ENCODE results near the gene PDE4D. TPM values are rescaled to one million over a fixed set of nuclear protein-coding genes. Genes with fewer than 3 reads are reported as not detected.

Gene PDE4D
- total RNA-seq, 4 donors from 2014 or later, result 14.7 to 36.3 (median 24.7) TPM

GRCh38 chr5:59586841-59587240 lies 306.7 kb downstream of the PDE4D start:
- Histone ChIP-seq H3K27me3 (no peaks in the 10 kb centered on the region), H3K4me3 (replicated peaks in 1 of 3) (no peak overlapping the region), H3K27ac (no peak overlapping the region), H3K9me3 (no peaks in the 10 kb centered on the region), H3K36me3 (no peaks in the 10 kb centered on the region), H3K4me1 (peaks cover 0 to 8% of the 10 kb centered on the region in 2 donors)
- no peak for TF ChIP-seq POLR2A (IDR thresholded peaks at IDR 0.05)
- TF ChIP-seq, protein P1, sequence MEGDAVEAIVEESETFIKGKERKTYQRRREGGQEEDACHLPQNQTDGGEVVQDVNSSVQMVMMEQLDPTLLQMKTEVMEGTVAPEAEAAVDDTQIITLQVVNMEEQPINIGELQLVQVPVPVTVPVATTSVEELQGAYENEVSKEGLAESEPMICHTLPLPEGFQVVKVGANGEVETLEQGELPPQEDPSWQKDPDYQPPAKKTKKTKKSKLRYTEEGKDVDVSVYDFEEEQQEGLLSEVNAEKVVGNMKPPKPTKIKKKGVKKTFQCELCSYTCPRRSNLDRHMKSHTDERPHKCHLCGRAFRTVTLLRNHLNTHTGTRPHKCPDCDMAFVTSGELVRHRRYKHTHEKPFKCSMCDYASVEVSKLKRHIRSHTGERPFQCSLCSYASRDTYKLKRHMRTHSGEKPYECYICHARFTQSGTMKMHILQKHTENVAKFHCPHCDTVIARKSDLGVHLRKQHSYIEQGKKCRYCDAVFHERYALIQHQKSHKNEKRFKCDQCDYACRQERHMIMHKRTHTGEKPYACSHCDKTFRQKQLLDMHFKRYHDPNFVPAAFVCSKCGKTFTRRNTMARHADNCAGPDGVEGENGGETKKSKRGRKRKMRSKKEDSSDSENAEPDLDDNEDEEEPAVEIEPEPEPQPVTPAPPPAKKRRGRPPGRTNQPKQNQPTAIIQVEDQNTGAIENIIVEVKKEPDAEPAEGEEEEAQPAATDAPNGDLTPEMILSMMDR (IDR thresholded peaks at IDR 0.05), result no peak
- 85 to 89% methylated on average over 5 of the region's 5 CpGs for WGBS, 2 donors
- no peak for DNase-seq
- intact Hi-C loops (cut with DNase I), result no loop called here

GRCh38 chr5:59584858-59585846 lies 308.4 kb downstream of the PDE4D start:
- H3K4me1 ChIP-seq, result peaks cover 0 to 8% of the 10 kb centered on the region in 2 donors
- no peaks in the 10 kb centered on the region for H3K36me3 ChIP-seq
- no peak for TF ChIP-seq POLR2A (IDR thresholded peaks at IDR 0.05)
- TF ChIP-seq, protein P1 (IDR thresholded peaks at IDR 0.05), result no peak
- H3K27ac ChIP-seq, result no peak overlapping the region
- no peaks in the 10 kb centered on the region for H3K9me3 ChIP-seq
- intact Hi-C loops (cut with DNase I), result no loop called here
- 85 to 86% methylated on average over 6 of the region's 6 CpGs for WGBS, 2 donors
- no peaks in the 10 kb centered on the region for H3K27me3 ChIP-seq
- H3K4me3 ChIP-seq (replicated peaks in 1 of 3), result no peak overlapping the region
- DNase-seq, result no peak

GRCh38 chr5:59583810-59584562 lies 309.5 kb downstream of the PDE4D start:
- H3K36me3 ChIP-seq, result no peaks in the 10 kb centered on the region
- intact Hi-C loops (cut with DNase I), result no loop called here
- DNase-seq, result no peak
- H3K27ac ChIP-seq, result no peak overlapping the region
- no peak overlapping the region for H3K4me3 ChIP-seq (replicated peaks in 1 of 3)
- 65 to 76% methylated on average over 8 of the region's 8 CpGs for WGBS, 2 donors
- H3K27me3 ChIP-seq, result no peaks in the 10 kb centered on the region
- H3K4me1 ChIP-seq, result peaks cover 0 to 8% of the 10 kb centered on the region in 2 donors
- TF ChIP-seq POLR2A (IDR thresholded peaks at IDR 0.05), result no peak
- TF ChIP-seq, protein P1 (IDR thresholded peaks at IDR 0.05), result no peak
- no peaks in the 10 kb centered on the region for H3K9me3 ChIP-seq

DNA sequence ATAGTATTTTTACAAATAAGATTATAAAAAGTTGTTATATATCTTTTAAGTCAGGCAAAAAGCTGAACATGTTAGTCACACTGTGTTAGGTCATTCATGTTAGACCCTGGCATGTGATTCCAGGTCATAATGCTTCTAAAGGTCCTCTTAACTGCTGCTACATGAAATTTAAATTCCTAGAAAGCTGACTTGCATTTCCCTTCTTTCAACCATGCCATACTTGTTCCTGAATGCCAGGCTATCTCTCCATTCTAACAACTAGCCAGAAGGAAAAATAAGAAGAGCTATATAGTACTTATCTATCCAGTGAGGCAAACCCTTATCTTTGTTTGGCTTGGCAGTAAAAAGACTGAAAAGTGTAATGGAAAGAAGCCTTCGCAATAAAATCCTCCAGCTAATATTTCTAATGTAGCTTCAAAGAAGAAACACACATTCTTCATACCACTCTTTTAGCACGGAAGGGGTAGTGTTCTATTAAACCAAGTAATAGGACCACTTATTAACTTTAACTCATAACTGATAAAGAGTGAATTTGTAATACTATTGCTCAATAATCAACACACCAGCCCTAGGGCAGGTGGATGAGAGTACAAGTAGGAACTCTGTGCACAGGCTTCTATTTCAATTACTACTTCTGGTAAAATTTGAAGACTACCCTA lies 310.2 kb downstream of the PDE4D start:
- no peaks in the 10 kb centered on the region for H3K27me3 ChIP-seq
- H3K4me3 ChIP-seq (replicated peaks in 1 of 3), result no peak overlapping the region
- intact Hi-C loops (cut with DNase I), result no loop called here
- no peak for DNase-seq
- H3K9me3 ChIP-seq, result no peaks in the 10 kb centered on the region
- 71 to 76% methylated on average over 2 of the region's 2 CpGs for WGBS, 2 donors
- peaks cover 0 to 7% of the 10 kb centered on the region in 2 donors for H3K4me1 ChIP-seq
- TF ChIP-seq, protein P1 (IDR thresholded peaks at IDR 0.05), result no peak
- no peak for TF ChIP-seq POLR2A (IDR thresholded peaks at IDR 0.05)
- H3K36me3 ChIP-seq, result no peaks in the 10 kb centered on the region
- no peak overlapping the region for H3K27ac ChIP-seq
